Left colon (tissue), 2 donors: ENCODE data around the gene SIGLEC14. TPM values are rescaled to one million over a fixed set of nuclear protein-coding genes. Genes with fewer than 3 reads are reported as not detected.
"Not testable (repeated sequence)": the region's sequence is repeated elsewhere in the genome, so short reads cannot be mapped to it uniquely, and the experiment has no call there.

Source experiments
- ATAC-seq: fragments of 200-7000 bp; cut with Tn5 transposase; one replicate; pipeline ENCODE4 v1.9.1; 2020; ENCODE audit warnings: mild to moderate bottlenecking, moderate library complexity
- DNase-seq, 2 donors: peaks; one replicate each; pipeline ENCODE4 v3.0.0-alpha.2; 2020
- intact Hi-C, 2 donors: fragments of 100-400 bp; cut with DNase I in 1 of 2; cut with micrococcal nuclease in 1 of 2; formaldehyde crosslinking; loops; one replicate each; pipeline versions ENCODE4 v1.11.2 to v1.14.0; 2022; cut with DNase I, micrococcal nuclease
- total RNA-seq, 2 donors: library from RNA; stranded (reverse); fragmentation: NEBNext Ultra II Directional; extraction: Animal tissue kit (Norgen Biotek cat#: 25700); gene quantifications; one replicate each; pipeline ENCODE4 v1.2.1, GENCODE V29; 2021
- donor health status: DM: no; HTN: no; CAD: no.
- donor health status: DM: yes; HTN: yes; CAD: no.

The SIGLEC14 gene
- total RNA-seq, 2 donors from 2014 or later, result 0.55 to 2.3 TPM

GRCh38 chr19:51680474-51680873 lies 33.8 kb upstream of the SIGLEC14 start:
- ATAC-seq (no peak), DNase-seq (no peak)
- intact Hi-C loops, result no loop called here

GRCh38 chr19:51676566-51677083 lies 30.0 kb upstream of the SIGLEC14 start:
- ATAC-seq (no peak), DNase-seq (no peak)
- intact Hi-C loops, result no loop called here

GRCh38 chr19:51675911-51676565 lies 29.4 kb upstream of the SIGLEC14 start:
- intact Hi-C loops, DNase-seq, ATAC-seq: not testable (repeated sequence)

- intact Hi-C loops, result no loop called here
- DNase-seq (no peak), ATAC-seq (no peak)
Measured at GRCh38 chr19:51668216-51668615, 21.6 kb upstream of the SIGLEC14 start.

GRCh38 chr19:51664997-51665396 lies 18.4 kb upstream of the SIGLEC14 start:
- no peak for DNase-seq
- no peak for ATAC-seq

GRCh38 chr19:51664131-51664530 lies 17.5 kb upstream of the SIGLEC14 start:
- intact Hi-C loops, result no loop called here
- no peak for DNase-seq
- no peak for ATAC-seq

More at GRCh38 chr19:51664997-51665396, 18.4 kb upstream of the SIGLEC14 start:
- intact Hi-C loops, result no loop called here

GRCh38 chr19:51663650-51664049 lies 17.0 kb upstream of the SIGLEC14 start:
- intact Hi-C loops, result no loop called here
- ATAC-seq (no peak), DNase-seq (no peak)

- DNase-seq, result peak; percentile 47 to 80
- intact Hi-C loops, result no loop called here
- ATAC-seq, result peak; percentile 56
Measured at GRCh38 chr19:51660975-51661600, 14.5 kb upstream of the SIGLEC14 start.

GRCh38 chr19:51654783-51655182 lies 8.2 kb upstream of the SIGLEC14 start:
- DNase-seq (no peak), ATAC-seq (no peak)
- intact Hi-C loops, result loop anchor here in 1 of 2 donors (5.0 to 10.0 kb wide), 2 partner anchors 120 to 182 kb away; no protein-coding TSS in a partner anchor

GRCh38 chr19:51653162-51653561 lies 6.5 kb upstream of the SIGLEC14 start:
- intact Hi-C loops, result loop anchor here in 1 of 2 donors (10.0 kb wide), 1 partner anchor 122 kb away; no protein-coding TSS in a partner anchor
- no peak for DNase-seq
- ATAC-seq, result no peak

- intact Hi-C loops, result loop anchor here in 1 of 2 donors (10.0 kb wide), 1 partner anchor 123 kb away; no protein-coding TSS in a partner anchor
- ATAC-seq, result no peak
Measured at GRCh38 chr19:51652266-51652665, 5.6 kb upstream of the SIGLEC14 start.

GRCh38 chr19:51651216-51651846 lies 4.7 kb upstream of the SIGLEC14 start:
- ATAC-seq (no peak), DNase-seq (no peak)
- intact Hi-C loops, result loop anchor here in 1 of 2 donors (10.0 kb wide), 1 partner anchor 123 kb away; no protein-coding TSS in a partner anchor

More at GRCh38 chr19:51652266-51652665, 5.6 kb upstream of the SIGLEC14 start:
- DNase-seq, result no peak

- ATAC-seq, result no peak
- intact Hi-C loops, result no loop called here
- no peak for DNase-seq
Measured at GRCh38 chr19:51647318-51647717, 693 bp upstream of the SIGLEC14 start.

GRCh38 chr19:51644636-51645271 lies 1.9 kb downstream of the SIGLEC14 start:
- intact Hi-C loops, result no loop called here
- no peak for ATAC-seq

GRCh38 chr19:51641648-51642047 lies 5.0 kb downstream of the SIGLEC14 start:
- no peak for ATAC-seq
- intact Hi-C loops, result no loop called here
- DNase-seq, result no peak

More at GRCh38 chr19:51644636-51645271, 1.9 kb downstream of the SIGLEC14 start:
- DNase-seq, result no peak

GRCh38 chr19:51640386-51640785 lies 6.2 kb downstream of the SIGLEC14 start:
- ATAC-seq (no peak), DNase-seq (no peak)
- intact Hi-C loops, result no loop called here

GRCh38 chr19:51639916-51640315 lies 6.7 kb downstream of the SIGLEC14 start:
- ATAC-seq, result no peak
- DNase-seq, result no peak
- intact Hi-C loops, result no loop called here

- ATAC-seq (no peak), DNase-seq (no peak)
- intact Hi-C loops, result no loop called here
Measured at GRCh38 chr19:51637362-51637978, 9.2 kb downstream of the SIGLEC14 start.

- DNase-seq (no peak), ATAC-seq (no peak)
- intact Hi-C loops, result no loop called here
Measured at GRCh38 chr19:51632126-51632525, 14.5 kb downstream of the SIGLEC14 start.
